Measurements from ENCODE around the gene XAGE1A. TPM values are rescaled to one million over a fixed set of nuclear protein-coding genes. Genes with fewer than 3 reads are reported as not detected.
"Not testable (repeated sequence)": the region's sequence is repeated elsewhere in the genome, so short reads cannot be mapped to it uniquely, and the experiment has no call there.

Gene XAGE1A
- total RNA-seq, 4 donors from 2014 or later = not detected

DNA sequence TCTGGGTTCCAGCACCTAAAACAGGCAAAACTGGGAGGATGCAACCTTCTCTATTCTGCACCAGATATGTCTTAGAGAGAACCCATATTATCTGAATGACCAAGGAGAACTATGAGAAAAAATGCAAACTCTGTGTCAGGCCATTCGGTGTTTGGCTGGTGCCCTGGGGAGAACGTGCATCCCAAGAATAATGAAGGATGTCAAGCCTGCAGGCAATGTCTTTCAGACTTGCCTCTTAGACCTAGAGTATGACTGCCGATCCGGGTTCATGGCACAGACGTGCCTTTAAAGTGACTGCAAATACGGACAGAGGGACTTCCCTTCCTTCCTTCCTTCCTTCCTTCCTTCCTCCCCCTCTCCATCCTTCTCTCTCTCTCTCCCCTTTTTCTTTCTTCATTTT, 14.3 kb downstream of the XAGE1A start:
- Histone ChIP-seq H3K4me1 (no peaks in the 10 kb centered on the region), H3K4me3 (replicated peaks in 1 of 3) (no peak overlapping the region), H3K9me3 (no peaks in the 10 kb centered on the region), H3K27ac (no peak overlapping the region), H3K27me3 (no peaks in the 10 kb centered on the region), H3K36me3 (no peaks in the 10 kb centered on the region)
- intact Hi-C loops (cut with DNase I) = no loop called here
- TF ChIP-seq POLR2A (IDR thresholded peaks at IDR 0.05) = no peak
- TF ChIP-seq, protein P1, sequence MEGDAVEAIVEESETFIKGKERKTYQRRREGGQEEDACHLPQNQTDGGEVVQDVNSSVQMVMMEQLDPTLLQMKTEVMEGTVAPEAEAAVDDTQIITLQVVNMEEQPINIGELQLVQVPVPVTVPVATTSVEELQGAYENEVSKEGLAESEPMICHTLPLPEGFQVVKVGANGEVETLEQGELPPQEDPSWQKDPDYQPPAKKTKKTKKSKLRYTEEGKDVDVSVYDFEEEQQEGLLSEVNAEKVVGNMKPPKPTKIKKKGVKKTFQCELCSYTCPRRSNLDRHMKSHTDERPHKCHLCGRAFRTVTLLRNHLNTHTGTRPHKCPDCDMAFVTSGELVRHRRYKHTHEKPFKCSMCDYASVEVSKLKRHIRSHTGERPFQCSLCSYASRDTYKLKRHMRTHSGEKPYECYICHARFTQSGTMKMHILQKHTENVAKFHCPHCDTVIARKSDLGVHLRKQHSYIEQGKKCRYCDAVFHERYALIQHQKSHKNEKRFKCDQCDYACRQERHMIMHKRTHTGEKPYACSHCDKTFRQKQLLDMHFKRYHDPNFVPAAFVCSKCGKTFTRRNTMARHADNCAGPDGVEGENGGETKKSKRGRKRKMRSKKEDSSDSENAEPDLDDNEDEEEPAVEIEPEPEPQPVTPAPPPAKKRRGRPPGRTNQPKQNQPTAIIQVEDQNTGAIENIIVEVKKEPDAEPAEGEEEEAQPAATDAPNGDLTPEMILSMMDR (IDR thresholded peaks at IDR 0.05) = no peak
- DNase-seq = no peak
- 77 to 87% methylated on average over 6 of the region's 6 CpGs for WGBS, 2 donors

- H3K4me1 ChIP-seq; H3K9me3 ChIP-seq; DNase-seq; H3K27ac ChIP-seq; intact Hi-C loops (cut with DNase I); H3K27me3 ChIP-seq; H3K36me3 ChIP-seq; H3K4me3 ChIP-seq (replicated peaks in 1 of 3): not testable (repeated sequence)
- WGBS, 2 donors = no CpG with 5 or more reads among the region's 6 CpGs
Measured at GRCh38 chrX:52511126-52511525, 15.5 kb downstream of the XAGE1A start.

- H3K9me3 ChIP-seq; H3K27ac ChIP-seq; H3K36me3 ChIP-seq; H3K27me3 ChIP-seq; H3K4me1 ChIP-seq; intact Hi-C loops (cut with DNase I); DNase-seq; H3K4me3 ChIP-seq (replicated peaks in 1 of 3): not testable (repeated sequence)
- WGBS, 2 donors = no CpG with 5 or more reads among the region's 27 CpGs
Measured at GRCh38 chrX:52516110-52516986, 20.7 kb downstream of the XAGE1A start.

DNA sequence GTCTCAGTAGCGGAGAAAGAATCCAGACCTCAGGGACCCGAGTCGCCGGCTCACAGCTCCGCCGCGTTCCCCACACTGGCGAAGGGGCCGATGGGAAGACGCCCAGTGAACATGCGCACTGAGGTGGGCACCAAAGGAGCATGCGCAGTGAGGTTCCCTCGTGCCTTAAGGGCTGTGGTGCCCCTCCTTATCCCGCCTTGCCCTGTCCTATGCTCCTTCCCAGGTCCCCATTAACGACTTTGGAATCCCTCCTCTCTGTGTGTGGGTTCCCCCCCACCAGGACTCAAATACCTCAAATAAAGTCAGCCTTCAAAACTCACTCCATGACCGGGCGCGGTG, 21.3 kb downstream of the XAGE1A start, which contains the start of gene XAGE1B:
Gene XAGE1B (minus strand): TSS at position 77 of the 339 bp plus-strand sequence. CDS start 1,536 bp downstream, outside the sequence.
- H3K27ac ChIP-seq; intact Hi-C loops (cut with DNase I); H3K4me3 ChIP-seq (replicated peaks in 1 of 3); H3K27me3 ChIP-seq; H3K36me3 ChIP-seq; H3K4me1 ChIP-seq; DNase-seq; H3K9me3 ChIP-seq: not testable (repeated sequence)
- no CpG with 5 or more reads among the region's 18 CpGs for WGBS, 2 donors

DNA sequence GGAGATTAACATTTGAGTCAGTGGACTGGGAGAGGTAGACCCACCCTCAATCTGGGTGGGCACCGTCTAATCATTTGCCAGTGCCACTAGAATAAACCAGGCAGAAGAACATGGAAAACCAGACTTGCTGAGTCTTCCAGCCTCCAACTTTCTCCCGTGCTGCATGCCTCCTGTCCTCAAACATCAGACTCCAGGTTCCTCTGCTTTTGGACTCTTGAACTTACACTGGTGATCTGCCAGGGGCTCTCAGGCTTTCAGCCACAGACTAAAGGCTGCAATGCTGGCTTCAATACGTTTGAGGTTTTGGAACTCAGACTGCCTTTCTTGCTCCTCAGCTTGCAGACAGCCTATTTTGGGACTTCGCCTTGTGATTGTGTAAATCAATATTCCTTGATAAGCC, 45.4 kb downstream of the XAGE1A start:
- H3K9me3 ChIP-seq; H3K27ac ChIP-seq; H3K4me3 ChIP-seq (replicated peaks in 1 of 3); DNase-seq; H3K4me1 ChIP-seq; H3K36me3 ChIP-seq; intact Hi-C loops (cut with DNase I); H3K27me3 ChIP-seq: not testable (repeated sequence)
- 71 to 75% methylated on average over 2 to 4 of the region's 4 CpGs for WGBS, 2 donors

GRCh38 chrX:52542311-52542710, 46.7 kb downstream of the XAGE1A start:
- intact Hi-C loops (cut with DNase I) = no loop called here
- 80 to 82% methylated on average over 6 of the region's 6 CpGs for WGBS, 2 donors
- no peak for TF ChIP-seq POLR2A (IDR thresholded peaks at IDR 0.05)
- TF ChIP-seq, protein P1 (IDR thresholded peaks at IDR 0.05) = no peak
- Histone ChIP-seq H3K4me1 (no peaks in the 10 kb centered on the region), H3K27ac (no peak overlapping the region), H3K9me3 (no peaks in the 10 kb centered on the region), H3K27me3 (no peaks in the 10 kb centered on the region), H3K4me3 (replicated peaks in 1 of 3) (no peak overlapping the region), H3K36me3 (no peaks in the 10 kb centered on the region)
- no peak for DNase-seq

DNA sequence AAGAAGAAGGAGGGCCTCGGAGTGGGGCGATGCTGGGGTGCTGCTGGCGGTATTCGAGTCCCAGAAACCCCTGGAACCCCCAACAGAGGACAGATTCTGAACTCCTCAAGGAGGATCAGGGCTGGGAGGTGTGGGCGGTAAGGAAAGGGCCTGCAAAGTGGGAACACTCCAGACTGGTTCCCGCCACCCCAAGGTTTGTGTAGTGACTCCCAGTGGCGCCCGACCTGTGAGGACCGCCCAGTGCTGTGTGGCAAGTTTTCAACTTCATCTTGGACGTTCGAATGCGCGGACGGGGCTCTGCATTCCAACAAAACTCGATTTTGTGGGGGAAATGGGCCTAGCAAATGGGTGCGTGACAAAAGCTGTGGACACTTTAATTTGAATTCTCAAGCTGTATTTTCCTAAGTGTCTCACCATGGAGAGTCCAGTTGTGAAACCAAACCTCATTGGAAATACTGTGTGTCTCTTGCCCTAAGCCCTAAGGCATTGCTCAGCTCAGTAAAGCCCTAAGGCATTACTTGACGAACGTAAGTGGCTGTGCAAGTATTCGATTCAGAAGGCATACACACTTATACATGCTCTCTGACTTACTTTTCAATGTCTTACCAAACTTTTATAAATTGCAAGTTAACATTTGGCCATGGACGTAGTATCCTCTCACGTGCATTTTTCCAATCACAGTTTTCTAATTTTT, 48.7 kb downstream of the XAGE1A start:
- no peaks in the 10 kb centered on the region for H3K36me3 ChIP-seq
- no peak overlapping the region for H3K27ac ChIP-seq
- H3K4me1 ChIP-seq = no peaks in the 10 kb centered on the region
- TF ChIP-seq POLR2A (IDR thresholded peaks at IDR 0.05) = no peak
- TF ChIP-seq, protein P1 (IDR thresholded peaks at IDR 0.05) = no peak
- 95 to 96% methylated on average over 19 to 21 of the region's 21 CpGs for WGBS, 2 donors
- no peaks in the 10 kb centered on the region for H3K9me3 ChIP-seq
- DNase-seq = no peak
- H3K27me3 ChIP-seq = no peaks in the 10 kb centered on the region
- no peak overlapping the region for H3K4me3 ChIP-seq (replicated peaks in 1 of 3)
- intact Hi-C loops (cut with DNase I) = no loop called here

DNA sequence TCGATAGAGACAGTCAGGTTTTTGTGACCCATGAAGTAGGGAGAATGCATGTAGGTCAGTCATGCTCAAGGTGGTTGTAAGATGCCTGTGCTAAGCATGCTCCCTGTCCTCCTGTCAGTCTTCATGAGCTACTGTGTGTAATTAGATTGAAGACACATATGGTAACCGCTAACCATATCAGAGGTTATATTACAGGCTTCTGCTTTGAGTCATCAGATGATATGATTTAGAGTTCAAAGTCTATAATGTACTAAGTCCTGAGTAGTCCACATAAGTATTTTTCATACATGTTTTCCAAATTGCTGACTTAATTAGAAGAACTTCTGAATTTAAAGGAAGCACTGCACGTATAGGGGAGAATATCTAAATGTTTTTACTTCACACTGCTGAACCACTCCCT, 53.2 kb downstream of the XAGE1A start:
- H3K27me3 ChIP-seq; H3K9me3 ChIP-seq; H3K4me1 ChIP-seq; intact Hi-C loops (cut with DNase I); H3K4me3 ChIP-seq (replicated peaks in 1 of 3); H3K27ac ChIP-seq; H3K36me3 ChIP-seq; DNase-seq: not testable (repeated sequence)
- 84 to 85% methylated on average over 3 of the region's 3 CpGs for WGBS, 2 donors
